H54 (cell line): ENCODE results near the gene CADM3.

Experiments used
- DNase-seq: peaks from one replicate; pipeline ENCODE4 v3.0.0; 2011; ENCODE audit warnings: low spot score, mixed read lengths; ENCODE audit not compliant: insufficient read length
- FAIRE-seq: peaks from 3 replicates; lab custom pipeline; 2011; peaks lifted over from hg19 to GRCh38; lab: Jason Lieb, UNC
- POLR2A ChIP-seq: IDR thresholded peaks from 2 replicates; pipeline ENCODE4 v1.6.1; 2011; ENCODE audit warnings: low read depth, mild to moderate bottlenecking, low read length

CADM3 gene

DNA sequence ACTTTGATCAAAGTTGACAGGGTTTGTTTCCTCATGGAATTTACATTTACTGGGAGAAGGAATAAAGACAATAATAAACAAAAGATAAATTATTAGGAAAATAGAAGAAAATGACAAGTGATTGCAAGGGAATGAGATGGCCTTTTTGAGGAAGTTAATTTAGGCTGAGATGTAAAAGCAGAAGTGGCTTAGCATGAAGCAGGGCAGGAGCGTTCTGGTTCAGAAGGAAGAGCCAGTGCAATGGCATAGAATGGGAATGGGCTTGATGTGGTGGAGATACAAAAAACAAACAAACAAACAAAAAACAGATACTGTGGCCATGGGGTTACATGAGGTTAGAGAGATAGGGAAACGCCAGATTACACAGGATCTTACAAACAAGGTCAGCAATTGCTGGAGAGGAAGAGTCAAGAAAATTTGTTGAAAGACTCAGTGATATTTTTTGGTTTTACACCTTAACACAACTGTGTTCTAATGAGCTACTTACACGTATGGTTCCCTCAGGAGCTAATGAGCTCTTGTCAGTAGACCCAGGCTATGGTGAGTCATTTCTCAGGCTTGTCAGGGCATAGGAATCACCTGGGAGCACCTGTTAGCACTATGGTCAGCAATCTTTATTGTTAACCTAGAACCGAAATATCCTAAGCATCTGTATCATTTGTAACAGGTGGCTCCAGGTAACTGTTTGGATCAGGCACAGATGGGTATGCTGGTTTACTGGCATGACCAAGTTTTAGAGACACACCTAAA lies 8.7 kb upstream of the CADM3 start:
- TF ChIP-seq POLR2A = no peak
- no peak for FAIRE-seq
- no peak for DNase-seq

DNA sequence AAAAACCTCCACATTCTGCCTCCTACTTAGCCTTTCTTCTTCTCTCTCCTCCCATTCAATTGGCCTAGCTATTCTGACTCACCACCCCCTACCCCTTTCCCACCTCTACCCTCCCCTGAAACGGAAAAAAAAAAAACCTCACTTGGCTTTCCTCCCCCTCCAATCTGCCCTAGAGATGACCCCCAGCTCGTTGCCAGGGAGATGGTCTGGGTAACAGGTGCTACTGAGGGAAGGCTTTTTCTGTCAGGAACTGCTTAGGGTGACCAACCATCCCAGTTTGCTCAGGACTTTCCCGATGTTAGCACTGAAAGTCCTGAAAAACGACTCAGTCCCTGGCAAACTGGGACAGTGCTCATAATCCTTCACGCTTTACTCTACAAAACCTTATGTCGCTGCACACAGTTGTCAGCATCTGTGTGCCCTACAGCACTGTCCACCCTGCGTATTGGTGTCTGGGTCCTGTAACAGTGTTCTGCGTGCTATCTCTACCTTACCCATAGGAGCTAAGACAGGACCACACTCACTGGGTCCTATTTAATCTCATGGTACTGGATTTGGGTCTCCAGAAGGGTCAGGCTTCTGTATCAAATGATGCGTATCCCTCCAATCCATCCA lies 7.7 kb upstream of the CADM3 start:
- no peak for FAIRE-seq
- no peak for DNase-seq
- no peak for TF ChIP-seq POLR2A

DNA sequence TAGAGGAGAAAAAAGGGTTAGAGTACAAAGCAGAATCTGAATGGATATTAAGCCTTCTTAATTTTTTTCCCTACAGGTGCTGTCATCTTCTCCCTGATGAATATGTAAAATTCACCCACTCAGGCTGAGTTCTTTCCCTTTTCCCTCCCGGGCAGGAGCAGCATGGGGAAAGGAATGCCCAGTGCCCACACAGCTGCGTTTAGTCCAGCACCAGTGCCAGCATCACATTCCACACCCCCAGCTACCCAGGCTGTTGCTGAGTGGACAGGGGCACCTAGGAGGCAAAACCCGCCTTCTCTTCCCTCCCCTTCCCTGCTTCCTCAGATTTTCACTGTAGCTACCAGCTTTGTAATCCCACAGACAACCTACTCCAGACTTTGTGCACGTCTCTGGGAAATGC lies 3.4 kb upstream of the CADM3 start:
- DNase-seq (no peak), FAIRE-seq (no peak)
- TF ChIP-seq POLR2A = no peak

DNA sequence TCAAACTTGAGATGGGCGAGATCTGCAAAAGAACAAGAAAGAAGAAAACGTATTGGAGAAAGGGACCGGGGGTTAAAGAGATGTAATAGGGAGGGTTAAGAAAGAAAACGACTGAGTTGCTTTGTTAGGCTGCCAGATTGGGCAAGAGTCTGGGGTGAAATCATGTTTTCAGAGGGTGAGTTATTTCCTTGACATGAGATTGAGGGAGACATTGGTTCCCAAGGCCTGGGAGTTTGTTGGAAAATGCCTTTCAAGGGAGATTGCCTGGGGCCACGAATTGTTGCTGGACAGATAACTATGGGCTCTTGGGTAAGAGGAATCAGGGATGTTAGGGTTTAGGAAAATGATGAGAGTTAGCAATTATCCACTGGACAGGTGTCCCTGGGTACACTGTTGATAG lies 776 bp upstream of the CADM3 start:
- no peak for FAIRE-seq
- no peak for DNase-seq
- TF ChIP-seq POLR2A = no peak

DNA sequence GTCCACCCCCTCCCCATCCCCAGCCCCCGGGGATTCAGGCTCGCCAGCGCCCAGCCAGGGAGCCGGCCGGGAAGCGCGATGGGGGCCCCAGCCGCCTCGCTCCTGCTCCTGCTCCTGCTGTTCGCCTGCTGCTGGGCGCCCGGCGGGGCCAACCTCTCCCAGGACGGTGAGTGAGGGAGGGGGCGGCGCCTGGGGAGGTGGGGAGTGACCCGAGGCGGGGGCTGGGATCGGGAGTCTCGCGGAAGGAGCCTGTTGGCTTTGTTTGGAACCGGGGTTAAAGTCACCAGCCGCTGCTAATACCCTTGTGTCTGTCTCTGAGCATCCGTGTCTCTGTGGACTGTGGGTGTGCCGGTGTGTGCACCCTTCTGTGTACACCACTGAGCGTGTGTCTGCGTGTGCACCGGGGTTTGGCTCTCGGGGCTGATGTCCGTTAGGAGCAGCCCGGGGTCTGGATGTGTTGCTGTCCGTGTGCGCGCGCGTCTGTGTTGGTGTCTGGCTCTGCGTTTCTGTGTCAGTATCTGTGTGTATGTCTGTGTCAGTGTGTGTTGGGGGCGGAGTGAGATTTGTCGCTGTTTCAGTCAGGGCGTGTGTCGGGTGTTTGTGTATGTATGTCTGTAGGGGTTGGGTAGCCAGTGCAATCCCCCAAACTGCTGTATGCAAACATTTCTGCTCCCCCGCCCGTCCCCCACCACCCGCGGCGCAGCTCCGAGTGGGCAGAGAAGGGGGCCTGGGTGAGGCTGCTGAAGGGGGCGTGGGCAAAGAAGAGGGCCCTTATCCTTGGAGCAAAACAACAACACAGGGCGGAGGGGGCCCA lies 480 bp downstream of the CADM3 start:
- no peak for DNase-seq
- no peak for TF ChIP-seq POLR2A
- no peak for FAIRE-seq

DNA sequence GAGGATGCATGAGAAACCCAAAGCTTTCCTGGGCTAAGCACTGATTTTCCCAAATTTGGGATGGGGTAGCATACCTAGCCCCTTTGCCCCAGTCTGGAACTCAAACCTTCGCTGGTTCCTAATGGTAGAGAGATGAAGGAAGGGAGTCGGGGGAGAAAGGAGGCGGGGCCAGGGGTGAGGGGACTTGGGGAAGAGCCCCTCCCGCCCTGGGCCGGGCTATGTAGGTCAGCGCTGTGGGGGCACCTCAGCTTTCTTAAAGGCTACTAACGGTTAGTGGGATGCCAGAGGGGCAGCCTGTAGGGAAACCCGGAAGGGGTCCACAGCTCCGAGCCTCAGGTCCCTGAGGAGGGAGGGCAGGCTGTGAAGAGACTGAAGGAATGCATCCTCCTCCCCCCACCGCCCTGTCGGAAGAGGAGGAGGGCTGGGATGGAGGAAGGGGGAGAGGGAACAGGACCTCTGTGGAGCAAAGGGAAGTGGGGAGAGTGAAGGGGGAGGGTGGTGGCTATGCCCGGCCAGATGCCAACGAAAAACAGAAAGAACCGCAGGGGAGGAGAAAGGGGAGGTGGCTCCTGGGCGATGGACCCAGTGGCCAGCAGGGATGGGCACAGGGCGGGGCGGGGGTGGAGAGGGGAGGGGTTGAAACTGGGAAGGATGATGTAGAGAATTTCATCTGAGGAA lies 1.3 kb downstream of the CADM3 start:
- FAIRE-seq (no peak), DNase-seq (no peak)
- TF ChIP-seq POLR2A = no peak

DNA sequence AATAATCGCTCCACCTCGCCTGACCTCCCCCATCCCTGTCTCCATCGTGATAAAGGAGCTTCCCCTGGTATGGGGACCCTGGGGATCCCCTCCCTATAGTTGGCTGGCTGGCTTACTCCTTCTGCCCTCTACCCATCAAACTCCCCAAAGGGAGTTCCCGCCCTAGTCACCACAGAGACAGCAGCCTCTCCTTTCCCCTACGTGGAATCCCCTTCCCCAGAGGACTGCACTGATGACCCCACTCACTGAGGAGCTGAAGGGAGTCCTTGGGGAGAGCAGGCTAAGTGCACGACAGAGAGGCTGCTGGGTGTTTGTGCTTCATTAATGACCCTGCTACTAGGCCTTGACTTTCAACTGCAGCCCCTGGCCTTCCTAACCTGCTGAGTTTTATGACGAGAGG lies 1.9 kb downstream of the CADM3 start:
- no peak for DNase-seq
- TF ChIP-seq POLR2A = no peak
- no peak for FAIRE-seq

DNA sequence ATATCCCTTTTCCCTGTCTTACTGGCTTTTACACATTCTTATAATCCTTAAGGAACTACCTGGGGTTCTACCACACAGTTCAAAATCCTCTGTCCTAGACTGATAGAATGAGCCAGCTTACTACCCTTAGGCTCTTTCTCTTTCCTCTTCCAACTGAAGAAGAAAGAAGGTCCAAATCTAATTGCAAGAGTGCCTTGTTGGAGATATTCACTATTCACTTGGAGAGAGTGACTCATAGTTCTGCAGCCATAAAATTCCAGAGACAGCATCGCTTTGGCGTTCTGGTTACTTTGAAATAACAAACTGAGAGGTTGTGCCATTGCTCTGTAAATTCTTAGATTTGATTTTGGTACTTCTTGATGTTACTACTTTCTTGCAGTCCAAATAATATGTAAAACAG lies 4.2 kb downstream of the CADM3 start:
- DNase-seq = no peak
- TF ChIP-seq POLR2A = no peak
- no peak for FAIRE-seq

DNA sequence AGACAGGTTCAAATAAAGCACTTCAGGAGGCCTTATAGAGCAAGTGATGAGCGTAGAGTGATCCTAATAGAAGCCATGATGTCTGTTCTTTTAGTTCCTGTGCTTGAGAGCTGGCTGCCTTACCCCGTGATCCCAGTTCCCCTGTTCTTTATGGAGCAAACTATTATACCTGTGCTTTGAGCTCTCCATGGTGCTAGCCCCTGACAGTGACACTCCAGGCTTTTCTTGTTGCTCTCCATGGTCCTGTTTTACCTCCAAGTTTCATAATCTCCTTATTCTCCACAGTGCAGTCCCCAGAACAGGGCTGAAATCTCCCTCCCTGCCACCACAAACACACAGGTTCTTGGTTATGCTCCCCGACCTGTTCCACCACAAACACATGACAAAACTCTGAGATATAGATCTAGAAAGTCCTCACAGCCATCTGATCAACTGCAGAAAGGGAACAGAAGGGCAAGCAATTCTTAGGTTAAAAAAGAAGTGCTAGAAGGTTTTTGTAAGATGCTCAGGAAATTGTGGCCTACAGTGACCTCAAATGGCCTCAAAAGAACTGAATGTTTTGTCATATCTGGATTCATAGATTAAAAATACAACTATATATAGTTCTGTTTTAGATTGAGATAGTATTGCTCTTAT lies 6.0 kb downstream of the CADM3 start:
- FAIRE-seq (no peak), DNase-seq (peak; percentile 30)
- TF ChIP-seq POLR2A = no peak

DNA sequence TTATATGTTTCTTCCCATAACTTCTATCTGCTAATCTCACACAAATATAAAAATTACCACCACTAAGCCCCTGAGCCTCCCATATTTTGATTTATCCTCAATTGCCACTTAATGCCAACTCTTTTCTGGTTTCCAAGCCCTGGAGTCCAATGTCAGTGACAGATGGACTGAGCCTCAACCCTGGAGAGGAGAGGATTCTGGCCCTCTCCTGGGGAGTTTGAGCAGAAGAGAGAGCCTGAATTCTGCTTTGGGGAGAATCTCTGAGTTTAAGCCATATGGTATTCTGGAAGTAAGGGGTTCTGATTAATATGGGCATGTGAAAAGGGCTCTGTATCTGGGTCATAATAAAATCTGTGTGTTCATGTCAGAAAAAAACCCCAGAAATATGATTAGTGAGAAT lies 8.5 kb downstream of the CADM3 start:
- TF ChIP-seq POLR2A = no peak
- DNase-seq = no peak
- no peak for FAIRE-seq

DNA sequence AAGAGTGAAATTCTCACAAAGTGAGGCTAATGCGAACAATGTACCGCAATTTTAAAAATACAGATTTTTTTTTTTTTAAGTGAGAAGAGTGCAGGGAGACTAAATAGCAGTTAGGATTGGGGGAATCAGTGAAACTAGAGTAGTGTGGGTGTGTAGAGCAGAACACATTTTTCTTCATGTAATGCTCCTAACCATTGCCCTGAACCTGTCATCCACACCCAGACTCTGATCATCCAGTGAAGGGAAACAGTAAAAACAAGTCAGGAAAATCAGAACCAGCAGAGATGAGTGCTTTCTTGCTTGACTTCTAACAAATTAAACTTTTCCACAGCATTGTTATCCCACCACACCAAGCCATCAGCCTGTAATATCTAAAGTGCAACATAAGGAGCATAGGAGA lies 9.1 kb downstream of the CADM3 start:
- no peak for TF ChIP-seq POLR2A
- DNase-seq (no peak), FAIRE-seq (no peak)

DNA sequence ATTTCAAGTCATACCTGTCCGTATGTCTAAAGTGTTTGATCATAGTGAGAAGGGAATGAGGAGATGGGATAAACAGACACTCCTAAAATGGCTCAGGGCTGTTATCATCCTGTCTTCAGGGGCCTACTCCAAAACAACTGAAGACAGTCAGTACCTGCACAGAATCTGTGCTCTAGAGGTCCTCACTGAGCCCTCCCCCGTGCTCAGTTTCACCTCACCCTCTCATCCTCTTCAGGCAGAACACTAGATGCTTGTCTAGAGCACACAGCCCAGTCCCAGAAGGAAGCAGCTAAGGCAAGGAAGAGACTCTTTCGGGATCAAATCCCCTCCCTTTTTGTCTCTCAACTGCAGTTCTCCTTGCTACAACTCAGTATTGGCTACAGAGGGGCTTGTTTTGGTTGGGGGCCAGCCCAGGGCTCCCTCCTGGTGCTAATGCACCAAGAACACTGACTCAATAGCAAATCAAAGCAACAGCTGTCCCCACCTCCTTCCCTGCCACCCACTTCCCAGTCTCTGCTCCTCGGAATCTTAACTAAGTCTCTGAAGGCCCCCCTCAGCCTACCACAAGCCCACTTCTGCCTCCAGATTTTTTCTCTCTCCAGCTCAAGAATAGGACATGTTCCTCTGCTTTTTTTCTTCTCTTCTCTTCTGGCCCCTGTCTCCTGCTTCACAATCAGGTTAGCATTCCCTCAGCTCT lies 10.1 kb downstream of the CADM3 start:
- FAIRE-seq (no peak), DNase-seq (no peak)
- TF ChIP-seq POLR2A = no peak

DNA sequence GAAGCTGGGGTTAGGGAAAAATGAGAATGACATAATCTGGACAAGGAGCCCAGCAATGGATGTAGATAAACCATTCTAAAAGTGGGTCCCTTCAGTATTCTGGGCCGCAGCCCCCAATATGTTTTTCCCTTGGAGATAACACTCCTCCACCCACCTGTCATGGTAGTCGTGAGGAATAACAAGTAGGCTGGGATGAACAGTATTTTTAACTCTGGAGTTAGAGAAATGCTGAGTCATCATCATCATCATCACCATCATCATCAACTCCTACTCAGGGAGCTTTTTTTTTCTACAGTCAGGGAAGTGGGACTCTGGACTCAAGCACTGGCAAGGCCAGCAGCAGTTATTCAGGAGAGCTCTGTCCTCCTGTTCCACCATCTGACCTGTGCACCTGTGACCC lies 12.8 kb downstream of the CADM3 start:
- DNase-seq = no peak
- no peak for FAIRE-seq
- no peak for TF ChIP-seq POLR2A

DNA sequence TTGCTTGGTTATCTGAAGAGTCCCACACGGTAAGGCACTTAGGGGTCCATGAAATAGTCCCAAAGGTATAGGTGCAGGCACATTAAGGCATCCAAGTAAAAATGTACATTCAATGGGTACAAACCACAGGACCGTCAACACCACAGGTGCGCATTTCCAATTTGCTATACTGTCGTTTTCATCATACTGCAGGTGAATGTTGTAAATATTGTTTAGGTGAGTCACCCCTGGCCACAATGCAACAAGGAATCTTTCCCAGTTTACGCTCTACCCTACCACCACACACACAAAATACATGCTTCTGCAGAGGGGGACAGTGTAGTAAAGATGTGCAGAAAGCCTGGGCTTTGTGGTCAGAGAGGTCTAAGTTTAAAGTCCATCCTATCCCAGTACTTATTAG lies 13.7 kb downstream of the CADM3 start:
- FAIRE-seq (no peak), DNase-seq (no peak)
- TF ChIP-seq POLR2A = no peak
